GM10266 (cell line): Measurements from ENCODE around the gene GPR156.
"Not testable (repeated sequence)": the region's sequence is repeated elsewhere in the genome, so short reads cannot be mapped to it uniquely, and the experiment has no call there.

ENCODE experiments used
- DNase-seq: peaks from one replicate; pipeline ENCODE4 v3.0.0; 2012; ENCODE audit errors: extremely low spot score
- CTCF ChIP-seq: IDR thresholded peaks from 2 replicates; pipeline ENCODE4 v1.5.1; 2012; ENCODE audit warnings: mild to moderate bottlenecking, low read depth; ENCODE audit not compliant: control insufficient read depth, insufficient read depth; ENCODE audit errors: missing control alignments

GPR156 gene

DNA sequence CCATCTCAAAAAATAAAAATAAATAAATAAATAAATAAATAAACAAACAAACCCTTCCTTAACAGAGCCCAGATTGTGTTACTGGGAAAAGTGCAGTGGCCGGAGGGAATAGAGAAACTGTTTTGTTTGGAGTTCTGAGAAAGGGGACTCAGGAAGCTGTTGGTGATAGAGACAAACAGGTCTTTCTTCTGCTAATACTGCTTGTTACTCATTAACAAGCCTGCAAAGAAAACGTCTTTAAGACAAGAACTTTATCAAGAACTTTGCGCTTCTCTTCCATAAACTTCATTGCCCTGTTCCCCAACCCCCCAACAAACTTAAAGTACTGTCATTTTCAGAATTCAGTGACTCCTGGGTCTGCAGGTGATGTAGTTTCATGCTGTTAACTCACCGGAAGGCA lies 122.0 kb downstream of the GPR156 start:
- no peak for DNase-seq
- TF ChIP-seq CTCF = no peak

DNA sequence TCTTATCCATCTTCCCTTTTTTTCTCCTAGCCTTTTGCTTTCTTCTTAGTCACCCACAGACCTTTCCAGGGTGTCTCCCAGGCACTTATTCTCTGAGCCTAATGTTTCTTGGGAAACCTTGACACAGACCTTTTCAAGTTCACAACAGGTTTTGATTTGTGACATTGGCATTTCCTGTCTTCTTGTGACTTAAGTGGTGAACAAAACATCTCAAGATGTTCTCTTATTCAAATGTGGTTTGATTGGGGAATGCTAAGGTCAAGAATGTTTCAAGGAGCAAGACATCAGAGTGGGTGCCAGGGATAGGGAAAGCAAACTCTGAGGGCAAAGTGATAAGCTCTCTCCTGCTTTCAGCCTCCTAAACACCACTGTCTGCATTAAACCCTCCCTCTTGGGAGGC lies 122.6 kb downstream of the GPR156 start:
- TF ChIP-seq CTCF = no peak

GRCh38 chr3:120161902-120162301 lies 123.1 kb downstream of the GPR156 start:
- no peak for TF ChIP-seq CTCF
- no peak for DNase-seq

More for the DNA sequence above, 122.6 kb downstream of the GPR156 start:
- no peak for DNase-seq

DNA sequence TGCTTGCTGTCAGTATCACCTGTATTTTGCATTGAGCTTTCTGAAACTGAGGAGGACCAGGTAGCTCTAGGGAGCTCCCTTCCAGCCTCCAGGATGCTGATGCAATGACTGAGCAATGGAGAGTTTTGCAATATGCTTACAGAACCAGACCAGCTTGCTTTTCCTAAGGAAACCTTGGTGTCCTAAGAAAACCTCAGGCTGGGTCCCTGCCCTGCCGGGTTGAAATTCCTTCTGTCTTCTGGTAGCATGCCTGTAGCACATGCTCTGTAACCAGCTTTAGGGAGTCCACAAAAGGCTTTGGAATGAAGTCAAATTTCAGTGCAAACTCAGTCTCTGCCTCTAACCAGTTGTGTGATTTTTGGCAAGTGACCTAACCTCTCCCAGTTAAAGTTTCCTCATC lies 125.0 kb downstream of the GPR156 start:
- DNase-seq = no peak
- TF ChIP-seq CTCF = no peak

GRCh38 chr3:120157681-120158080 lies 127.3 kb downstream of the GPR156 start:
- TF ChIP-seq CTCF = no peak
- DNase-seq = no peak

DNA sequence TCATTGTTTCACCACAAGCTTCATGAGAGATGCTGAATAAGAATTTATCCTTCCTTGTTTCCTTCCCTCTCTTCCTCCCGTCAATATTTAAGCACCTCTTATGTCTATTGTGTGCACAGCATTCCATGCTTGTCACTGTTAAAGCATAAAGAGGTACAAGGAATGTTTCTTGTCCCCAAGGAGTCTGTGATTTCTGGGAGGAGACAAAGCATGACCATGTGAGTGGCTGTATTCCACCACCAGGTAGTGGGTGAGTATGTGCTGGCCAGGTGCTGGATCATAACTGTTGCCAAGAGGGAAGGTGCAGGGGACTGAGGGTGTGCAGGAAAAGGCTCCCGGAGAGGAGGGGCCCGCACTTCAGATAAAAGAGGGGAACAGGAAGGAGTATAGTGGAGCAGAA lies 127.9 kb downstream of the GPR156 start:
- TF ChIP-seq CTCF = no peak
- no peak for DNase-seq

DNA sequence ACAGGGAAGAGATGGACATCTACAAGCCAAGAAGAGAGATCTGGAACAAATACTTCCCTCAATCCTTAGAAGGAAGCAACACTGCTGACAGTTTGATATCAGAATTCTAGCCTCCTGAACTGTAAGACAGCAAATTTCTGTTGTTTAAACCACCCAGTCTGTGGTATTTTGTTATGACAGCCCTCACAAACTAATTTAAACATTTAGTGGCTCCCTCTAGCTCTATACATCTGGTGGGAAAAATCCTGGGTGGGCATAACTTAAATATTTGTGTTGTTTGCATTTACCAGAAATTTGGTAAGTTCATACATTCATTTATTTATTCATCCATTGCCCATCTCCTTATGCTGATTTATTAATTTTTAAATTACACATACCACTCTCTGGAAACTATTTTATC lies 128.3 kb downstream of the GPR156 start:
- TF ChIP-seq CTCF = no peak
- DNase-seq = no peak

GRCh38 chr3:120155694-120156093 lies 129.3 kb downstream of the GPR156 start:
- not testable (repeated sequence) for DNase-seq
